ENCODE results near the gene NXNL2.

The NXNL2 gene

DNA sequence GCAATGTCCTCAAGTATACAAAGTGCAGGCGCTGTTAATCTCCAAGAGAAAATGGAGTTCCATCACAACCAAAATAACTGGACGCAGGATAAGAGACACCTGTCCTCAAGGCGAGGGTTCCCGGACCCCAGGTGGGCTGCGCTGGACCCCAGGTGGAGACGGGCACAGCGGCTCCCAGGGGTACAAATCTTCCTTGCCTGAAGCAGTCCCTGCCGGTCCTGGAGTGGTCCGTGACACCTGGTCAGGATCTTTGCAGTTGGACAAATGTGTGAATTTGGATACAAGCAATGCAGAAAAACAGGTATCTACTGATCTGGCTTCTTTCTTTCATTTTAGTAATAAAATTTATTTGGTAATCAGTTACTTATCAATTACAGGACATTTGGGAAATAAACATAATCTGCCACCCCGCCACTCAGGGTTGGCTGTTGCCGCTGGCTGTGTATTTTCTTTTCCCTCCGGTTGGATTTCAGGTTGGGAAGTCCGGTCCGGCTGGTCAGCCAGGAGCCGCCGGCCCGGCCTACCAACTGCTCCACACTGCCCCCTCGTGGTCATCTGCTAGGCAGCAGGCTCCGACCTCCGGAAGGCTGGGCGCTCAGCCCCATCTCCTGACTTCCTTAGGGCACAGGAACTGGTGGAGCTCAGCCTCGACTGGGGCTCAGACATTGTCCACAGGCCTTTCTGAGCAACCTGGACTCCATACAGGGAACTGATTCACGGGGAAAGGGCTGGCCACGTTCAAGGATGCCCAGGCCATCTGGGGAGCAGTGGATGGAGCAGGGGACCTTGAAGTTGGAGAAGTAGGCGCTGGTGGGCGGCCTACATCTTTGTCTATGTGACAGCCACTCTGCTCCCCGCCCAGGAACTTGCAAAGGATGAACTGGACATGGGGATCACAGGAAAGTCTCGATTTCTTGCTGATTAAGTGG lies 43.4 kb downstream of the NXNL2 start:
- Mint-ChIP-seq H3K4me1 (peaks cover 3% of the 10 kb centered on the region), H3K9me3 (peaks cover 1% of the 10 kb centered on the region), H3K36me3 (no peaks in the 10 kb centered on the region), H3K4me3 (peak overlapping the region; percentile 15), H3K27ac (peak overlapping the region; percentile 60), H3K27me3 (peaks cover 8% of the 10 kb centered on the region)
- ATAC-seq (ENCODE audit: low read depth) (peak; percentile 43), DNase-seq (ENCODE audit: low spot score in 2 of 2) (peak; percentile 48 to 67)

- Mint-ChIP-seq H3K9me3 (no peaks in the 10 kb centered on the region), H3K36me3 (no peaks in the 10 kb centered on the region), H3K4me1 (peaks cover 5% of the 10 kb centered on the region), H3K4me3 (no peak overlapping the region), H3K27ac (no peak overlapping the region), H3K27me3 (peaks cover 6% of the 10 kb centered on the region)
- ATAC-seq (ENCODE audit: low read depth): no peak
- DNase-seq (ENCODE audit: low spot score in 2 of 2): no peak
Observed at GRCh38 chr9:88579050-88579715, 44.2 kb downstream of the NXNL2 start.

DNA sequence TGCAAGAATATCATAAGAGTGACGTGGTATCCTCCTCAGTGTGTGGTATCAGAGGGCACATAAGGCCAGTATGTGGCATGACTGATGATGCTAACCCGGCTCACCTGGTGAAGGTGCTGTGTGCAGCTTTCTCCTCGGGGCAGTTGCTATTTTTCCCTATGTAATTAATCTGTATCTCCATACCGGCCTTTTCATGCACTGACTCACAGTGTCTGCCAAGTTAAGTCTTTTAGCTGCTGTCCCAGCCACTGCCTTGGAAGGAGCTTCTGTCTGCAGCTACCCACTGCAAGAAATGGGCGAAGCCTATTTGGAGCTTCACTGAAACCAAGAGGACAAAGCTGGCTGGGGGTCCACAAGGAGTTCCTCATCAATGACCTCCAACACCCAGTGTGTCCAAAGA lies 46.0 kb downstream of the NXNL2 start:
- no peak overlapping the region for H3K4me3 Mint-ChIP-seq
- peaks cover 3% of the 10 kb centered on the region for H3K27me3 Mint-ChIP-seq
- ATAC-seq (ENCODE audit: low read depth) (no peak), DNase-seq (ENCODE audit: low spot score in 2 of 2) (no peak)
- no peak overlapping the region for H3K27ac Mint-ChIP-seq
- no peaks in the 10 kb centered on the region for H3K9me3 Mint-ChIP-seq
- H3K36me3 Mint-ChIP-seq: no peaks in the 10 kb centered on the region
- H3K4me1 Mint-ChIP-seq: peaks cover 6% of the 10 kb centered on the region

DNA sequence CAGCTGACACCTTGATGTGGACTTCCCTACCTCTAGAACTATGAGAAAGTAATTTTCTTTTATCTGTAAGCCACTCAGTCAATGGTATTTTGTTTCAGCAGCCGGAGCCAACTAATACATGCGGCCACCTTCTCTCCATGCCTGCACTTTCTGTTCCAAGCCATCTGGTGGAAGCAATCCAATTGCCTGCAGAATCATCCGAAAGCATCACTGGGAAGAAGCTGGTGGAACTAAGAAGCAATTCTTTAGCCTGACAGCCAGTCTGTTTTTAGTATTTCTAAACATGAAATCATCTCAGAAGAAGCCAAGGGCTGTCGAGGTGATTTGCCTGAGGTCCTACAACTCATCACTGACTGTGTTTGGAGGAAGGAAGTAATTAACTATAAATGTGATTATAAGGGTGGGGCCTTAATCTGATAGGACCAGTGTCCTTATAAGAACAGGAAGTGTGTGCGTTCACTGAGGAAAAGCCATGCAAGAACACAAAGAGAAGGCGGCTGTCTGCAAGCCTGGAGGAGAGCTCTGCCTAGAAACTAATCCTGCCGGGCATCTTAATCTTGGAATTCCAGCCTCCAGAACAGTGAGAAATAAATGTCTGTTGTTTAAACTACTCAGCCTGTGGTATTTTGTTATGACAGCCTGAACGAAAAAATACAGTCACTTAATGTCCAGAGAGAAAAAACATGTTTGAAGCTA lies 49.1 kb downstream of the NXNL2 start:
- Mint-ChIP-seq H3K9me3 (no peaks in the 10 kb centered on the region), H3K4me3 (no peak overlapping the region), H3K4me1 (peaks cover 3% of the 10 kb centered on the region), H3K36me3 (no peaks in the 10 kb centered on the region), H3K27ac (no peak overlapping the region), H3K27me3 (peaks cover 3% of the 10 kb centered on the region)
- no peak for ATAC-seq (ENCODE audit: low read depth)
- no peak for DNase-seq (ENCODE audit: low spot score in 2 of 2)

GRCh38 chr9:88585426-88585825 lies 50.4 kb downstream of the NXNL2 start:
- ATAC-seq (ENCODE audit: low read depth) (no peak), DNase-seq (ENCODE audit: low spot score in 2 of 2) (no peak)
- Mint-ChIP-seq H3K9me3 (no peaks in the 10 kb centered on the region), H3K4me3 (no peak overlapping the region), H3K36me3 (no peaks in the 10 kb centered on the region), H3K4me1 (peaks cover 3% of the 10 kb centered on the region), H3K27me3 (peaks cover 3% of the 10 kb centered on the region), H3K27ac (no peak overlapping the region)

- Mint-ChIP-seq H3K4me1 (peaks cover 3% of the 10 kb centered on the region), H3K27ac (no peak overlapping the region), H3K4me3 (no peak overlapping the region), H3K9me3 (no peaks in the 10 kb centered on the region), H3K27me3 (peaks cover 3% of the 10 kb centered on the region), H3K36me3 (no peaks in the 10 kb centered on the region)
- no peak for DNase-seq (ENCODE audit: low spot score in 2 of 2)
- ATAC-seq (ENCODE audit: low read depth): no peak
Observed at GRCh38 chr9:88586452-88586851, 51.5 kb downstream of the NXNL2 start.

- H3K4me1 Mint-ChIP-seq: peaks cover 3% of the 10 kb centered on the region
- no peaks in the 10 kb centered on the region for H3K9me3 Mint-ChIP-seq
- no peak overlapping the region for H3K27ac Mint-ChIP-seq
- H3K27me3 Mint-ChIP-seq: peaks cover 3% of the 10 kb centered on the region
- DNase-seq (ENCODE audit: low spot score in 2 of 2) (no peak), ATAC-seq (ENCODE audit: low read depth) (no peak)
- H3K4me3 Mint-ChIP-seq: no peak overlapping the region
- H3K36me3 Mint-ChIP-seq: no peaks in the 10 kb centered on the region
Observed at GRCh38 chr9:88587182-88587581, 52.2 kb downstream of the NXNL2 start.

DNA sequence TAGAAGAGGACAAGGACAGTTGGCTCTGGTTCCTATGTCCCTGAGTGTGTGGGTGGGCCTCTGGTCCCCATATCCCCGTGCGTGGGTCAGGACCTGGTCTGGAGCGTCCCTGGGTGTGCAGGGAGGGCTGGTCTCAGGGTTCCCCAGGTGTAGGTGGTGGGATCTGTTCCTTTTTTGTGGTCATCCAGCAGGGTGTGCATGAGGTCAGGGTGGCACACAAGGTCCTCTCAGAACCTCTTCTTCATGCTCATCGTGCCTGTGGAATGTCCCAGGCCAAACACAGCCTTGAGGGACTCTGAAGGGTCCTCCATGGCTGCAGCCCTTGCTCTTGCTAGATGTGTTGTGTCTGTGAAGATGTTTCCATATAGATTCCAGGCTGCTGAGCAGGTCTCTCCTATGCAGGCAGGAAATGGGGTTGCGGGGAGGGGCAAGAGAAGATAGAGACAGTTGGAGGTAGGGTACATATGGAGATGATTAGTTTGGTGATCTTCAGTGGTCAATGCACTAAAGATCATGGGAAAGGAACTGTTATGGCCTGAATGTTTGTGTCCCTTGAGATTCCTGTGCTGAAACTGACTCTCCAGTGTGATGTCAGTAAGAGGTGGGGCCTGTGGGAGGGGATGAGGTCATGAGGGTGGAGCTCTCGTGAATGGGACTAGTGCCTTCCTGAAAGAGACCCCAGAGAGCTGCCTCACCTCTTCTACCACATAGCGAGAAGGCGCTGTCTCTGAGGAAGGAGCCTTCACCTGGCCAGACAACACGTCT lies 53.1 kb downstream of the NXNL2 start:
- no peaks in the 10 kb centered on the region for H3K9me3 Mint-ChIP-seq
- H3K27me3 Mint-ChIP-seq: peaks cover 5% of the 10 kb centered on the region
- DNase-seq (ENCODE audit: low spot score in 2 of 2) (no peak), ATAC-seq (ENCODE audit: low read depth) (no peak)
- H3K4me3 Mint-ChIP-seq: no peak overlapping the region
- H3K36me3 Mint-ChIP-seq: no peaks in the 10 kb centered on the region
- H3K4me1 Mint-ChIP-seq: peaks cover 3% of the 10 kb centered on the region
- no peak overlapping the region for H3K27ac Mint-ChIP-seq

GRCh38 chr9:88589656-88590055 lies 54.7 kb downstream of the NXNL2 start:
- Mint-ChIP-seq H3K27ac (no peak overlapping the region), H3K27me3 (peaks cover 2% of the 10 kb centered on the region), H3K9me3 (no peaks in the 10 kb centered on the region), H3K4me3 (no peak overlapping the region), H3K36me3 (no peaks in the 10 kb centered on the region), H3K4me1 (no peaks in the 10 kb centered on the region)
- DNase-seq (ENCODE audit: low spot score in 2 of 2) (no peak), ATAC-seq (ENCODE audit: low read depth) (no peak)

GRCh38 chr9:88590558-88591146 lies 55.7 kb downstream of the NXNL2 start:
- DNase-seq (ENCODE audit: low spot score in 2 of 2) (no peak), ATAC-seq (ENCODE audit: low read depth) (no peak)
- no peak overlapping the region for H3K4me3 Mint-ChIP-seq
- H3K9me3 Mint-ChIP-seq: no peaks in the 10 kb centered on the region
- no peak overlapping the region for H3K27ac Mint-ChIP-seq
- H3K27me3 Mint-ChIP-seq: peaks cover 2% of the 10 kb centered on the region
- no peaks in the 10 kb centered on the region for H3K4me1 Mint-ChIP-seq
- no peaks in the 10 kb centered on the region for H3K36me3 Mint-ChIP-seq

GRCh38 chr9:88593537-88594185 lies 58.7 kb downstream of the NXNL2 start:
- ATAC-seq (ENCODE audit: low read depth) (peak; percentile 59), DNase-seq (ENCODE audit: low spot score in 2 of 2) (peak in 1 of 2 donors; percentile 6)
- no peak overlapping the region for H3K4me3 Mint-ChIP-seq
- H3K36me3 Mint-ChIP-seq: no peaks in the 10 kb centered on the region
- no peaks in the 10 kb centered on the region for H3K4me1 Mint-ChIP-seq
- no peaks in the 10 kb centered on the region for H3K9me3 Mint-ChIP-seq
- H3K27me3 Mint-ChIP-seq: peaks cover 2% of the 10 kb centered on the region
- no peak overlapping the region for H3K27ac Mint-ChIP-seq
